Measurements from ENCODE around the gene HCN2. TPM values are rescaled to one million over a fixed set of nuclear protein-coding genes. Genes with fewer than 3 reads are reported as not detected.
"Not testable (repeated sequence)": the region's sequence is repeated elsewhere in the genome, so short reads cannot be mapped to it uniquely, and the experiment has no call there.

HCN2 gene
- total RNA-seq, 1 experiment from 2014 or later, result 13.1 TPM

DNA sequence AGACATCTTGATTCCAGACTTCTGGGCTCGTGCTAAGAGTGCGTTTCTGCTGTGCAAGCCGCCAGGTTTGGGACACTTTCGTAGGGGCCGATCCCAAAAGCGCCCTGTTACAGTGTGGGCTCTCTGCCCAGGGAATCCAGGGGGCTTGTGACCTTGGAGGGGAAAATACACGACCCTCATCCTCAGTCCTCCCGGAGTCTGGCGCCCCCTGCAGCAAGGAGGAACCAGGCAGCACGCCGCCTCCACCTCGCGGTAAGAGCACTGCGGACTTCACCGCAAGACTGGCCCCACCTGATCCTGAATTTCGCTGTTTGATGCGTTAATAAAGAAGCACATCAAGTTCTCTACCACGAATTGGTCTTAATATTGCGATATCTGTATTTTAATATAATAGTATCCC is 38.5 kb downstream of the HCN2 start:
- H3K4me3 ChIP-seq (ENCODE audit: low read depth, low read length, poor library complexity, severe bottlenecking), result no peak overlapping the region
- ChIA-PET CTCF (no interaction called here), POLR2A (ENCODE audit: low non-redundant PET) (no interaction called here)
- peaks cover 45% of the 10 kb centered on the region for H3K36me3 ChIP-seq (ENCODE audit: insufficient read depth, low read length, poor library complexity, severe bottlenecking)
- no peaks in the 10 kb centered on the region for H3K27me3 ChIP-seq (replicated peaks; ENCODE audit: insufficient read depth, low read depth, low read length, poor library complexity)
- BruUV-seq (replicated peaks), result no TSS peak
- no peaks in the 10 kb centered on the region for H3K9me3 ChIP-seq (ENCODE audit: low read depth, low read length, poor library complexity, severe bottlenecking)
- intact Hi-C loops (cut with micrococcal nuclease; ENCODE audit: unreplicated experiment), result loop anchor here (5.0 kb wide), 1 partner anchor 41 kb away; the partner anchor contains the start of gene HCN2
- no peak overlapping the region for H3K27ac ChIP-seq (ENCODE audit: low read depth, low read length, poor library complexity, severe bottlenecking)
- DNase-seq (ENCODE audit: low spot score), result peak; percentile 40
- no peaks in the 10 kb centered on the region for H3K4me1 ChIP-seq (ENCODE audit: insufficient read depth, low read length, poor library complexity, severe bottlenecking)
- TF ChIP-seq, protein P1, sequence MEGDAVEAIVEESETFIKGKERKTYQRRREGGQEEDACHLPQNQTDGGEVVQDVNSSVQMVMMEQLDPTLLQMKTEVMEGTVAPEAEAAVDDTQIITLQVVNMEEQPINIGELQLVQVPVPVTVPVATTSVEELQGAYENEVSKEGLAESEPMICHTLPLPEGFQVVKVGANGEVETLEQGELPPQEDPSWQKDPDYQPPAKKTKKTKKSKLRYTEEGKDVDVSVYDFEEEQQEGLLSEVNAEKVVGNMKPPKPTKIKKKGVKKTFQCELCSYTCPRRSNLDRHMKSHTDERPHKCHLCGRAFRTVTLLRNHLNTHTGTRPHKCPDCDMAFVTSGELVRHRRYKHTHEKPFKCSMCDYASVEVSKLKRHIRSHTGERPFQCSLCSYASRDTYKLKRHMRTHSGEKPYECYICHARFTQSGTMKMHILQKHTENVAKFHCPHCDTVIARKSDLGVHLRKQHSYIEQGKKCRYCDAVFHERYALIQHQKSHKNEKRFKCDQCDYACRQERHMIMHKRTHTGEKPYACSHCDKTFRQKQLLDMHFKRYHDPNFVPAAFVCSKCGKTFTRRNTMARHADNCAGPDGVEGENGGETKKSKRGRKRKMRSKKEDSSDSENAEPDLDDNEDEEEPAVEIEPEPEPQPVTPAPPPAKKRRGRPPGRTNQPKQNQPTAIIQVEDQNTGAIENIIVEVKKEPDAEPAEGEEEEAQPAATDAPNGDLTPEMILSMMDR (conservative IDR thresholded peaks at IDR 0.05; ENCODE audit: low read depth, low read length), result peak; percentile 77
- TF ChIP-seq EZH2 (IDR thresholded peaks at IDR 0.05; ENCODE audit: borderline replicate concordance, low read depth, low read length, poor library complexity, severe bottlenecking), result no peak

DNA sequence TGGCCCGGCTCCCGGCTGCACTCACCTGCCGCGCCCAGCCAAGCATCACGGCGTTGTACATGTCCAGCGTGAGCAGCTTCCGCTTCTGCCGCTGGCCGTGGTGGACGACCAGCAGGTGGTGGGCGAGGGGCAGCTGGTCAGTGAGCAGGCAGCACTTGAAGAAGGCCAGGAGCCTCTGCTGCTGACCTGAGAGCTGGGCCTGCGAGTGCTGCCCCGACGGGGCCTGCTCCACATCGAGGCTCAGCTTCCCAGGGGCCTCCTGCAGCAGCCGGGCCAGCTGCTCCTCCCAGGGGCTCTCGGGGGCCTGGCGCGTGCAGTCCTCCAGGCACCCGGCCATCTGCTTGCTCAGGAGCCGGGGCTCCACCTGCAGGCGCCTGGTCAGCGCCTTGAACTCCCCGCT is 39.8 kb downstream of the HCN2 start:
- DNase-seq (ENCODE audit: low spot score); POLR2A ChIA-PET (ENCODE audit: low non-redundant PET); H3K4me3 ChIP-seq (ENCODE audit: low read depth, low read length, poor library complexity, severe bottlenecking); H3K9me3 ChIP-seq (ENCODE audit: low read depth, low read length, poor library complexity, severe bottlenecking); CTCF ChIA-PET; H3K4me1 ChIP-seq (ENCODE audit: insufficient read depth, low read length, poor library complexity, severe bottlenecking); H3K27me3 ChIP-seq (replicated peaks; ENCODE audit: insufficient read depth, low read depth, low read length, poor library complexity); BruUV-seq (replicated peaks); H3K27ac ChIP-seq (ENCODE audit: low read depth, low read length, poor library complexity, severe bottlenecking): not testable (repeated sequence)
- intact Hi-C loops (cut with micrococcal nuclease; ENCODE audit: unreplicated experiment), result loop anchor here (5.0 kb wide), 1 partner anchor 42 kb away; the partner anchor contains the start of gene HCN2
- H3K36me3 ChIP-seq (ENCODE audit: insufficient read depth, low read length, poor library complexity, severe bottlenecking), result peaks cover 38% of the 10 kb centered on the region

DNA sequence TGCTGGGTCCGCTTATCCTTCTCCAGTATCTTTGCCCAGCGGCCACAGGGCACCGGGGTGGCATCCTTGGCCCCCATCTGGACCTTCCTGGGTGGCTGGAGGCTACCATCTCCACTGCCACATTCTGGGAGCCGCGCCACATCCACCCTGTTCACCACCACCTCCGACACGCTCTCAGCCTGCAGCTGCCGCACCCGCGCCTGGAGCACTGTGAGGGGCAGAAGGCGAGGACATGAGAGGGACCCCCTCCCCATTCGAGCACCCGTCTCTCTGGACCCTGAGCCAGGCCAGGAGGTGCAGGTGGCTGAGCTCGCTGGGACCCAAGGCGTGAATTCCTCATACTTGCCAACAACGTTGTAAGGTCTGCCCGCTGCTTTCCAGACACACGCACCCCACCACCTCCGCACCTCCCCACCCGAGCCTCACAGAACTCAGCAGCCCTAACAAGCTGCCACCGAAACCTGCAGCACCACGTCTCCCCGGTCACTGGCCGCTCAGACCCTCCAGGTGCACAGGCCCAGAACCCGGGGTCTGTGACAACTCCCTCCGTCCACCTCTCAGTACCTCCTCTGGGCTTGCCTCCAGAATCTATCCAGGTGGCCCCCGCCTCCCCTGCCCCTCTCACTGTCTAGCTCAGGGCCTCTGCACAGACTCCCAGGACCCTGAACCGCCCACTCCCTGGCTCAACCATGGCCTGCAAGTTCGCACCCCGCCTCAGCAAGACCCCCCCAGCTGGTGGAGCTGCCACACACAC is 40.5 kb downstream of the HCN2 start:
- Histone ChIP-seq H3K27ac (ENCODE audit: low read depth, low read length, poor library complexity, severe bottlenecking) (no peak overlapping the region), H3K9me3 (ENCODE audit: low read depth, low read length, poor library complexity, severe bottlenecking) (no peaks in the 10 kb centered on the region), H3K4me3 (ENCODE audit: low read depth, low read length, poor library complexity, severe bottlenecking) (no peak overlapping the region), H3K27me3 (replicated peaks; ENCODE audit: insufficient read depth, low read depth, low read length, poor library complexity) (no peaks in the 10 kb centered on the region), H3K36me3 (ENCODE audit: insufficient read depth, low read length, poor library complexity, severe bottlenecking) (peaks cover 33% of the 10 kb centered on the region), H3K4me1 (ENCODE audit: insufficient read depth, low read length, poor library complexity, severe bottlenecking) (no peaks in the 10 kb centered on the region)
- no peak for TF ChIP-seq EZH2 (IDR thresholded peaks at IDR 0.05; ENCODE audit: borderline replicate concordance, low read depth, low read length, poor library complexity, severe bottlenecking)
- TF ChIP-seq, protein P1 (conservative IDR thresholded peaks at IDR 0.05; ENCODE audit: low read depth, low read length), result no peak
- no TSS peak for BruUV-seq (replicated peaks)
- intact Hi-C loops (cut with micrococcal nuclease; ENCODE audit: unreplicated experiment), result loop anchor here (5.0 kb wide), 1 partner anchor 43 kb away; the partner anchor contains the start of gene HCN2
- no peak for DNase-seq (ENCODE audit: low spot score)
- ChIA-PET CTCF (no interaction called here), POLR2A (ENCODE audit: low non-redundant PET) (no interaction called here)

All from A673 (cell line).